Fibroblast of pulmonary artery (primary cell): ENCODE measurements around the gene OCRL.

Experiments used
- DNase-seq: peaks from one replicate; pipeline ENCODE4 v3.0.0-alpha.2; 2010; ENCODE audit warnings: low read depth
- H3K4me3 ChIP-seq: replicated peaks from 2 replicates; pipeline ENCODE4 v1.5.1; 2011; ENCODE audit warnings: low read depth, mild to moderate bottlenecking, control low read depth, low read length, moderate library complexity
- CTCF ChIP-seq: IDR thresholded peaks from 2 replicates; pipeline ENCODE4 v1.5.1; 2011; ENCODE audit warnings: mild to moderate bottlenecking, control low read depth, low read length, inconsistent platforms; ENCODE audit errors: missing control alignments

The OCRL gene

GRCh38 chrX:129531132-129531531 lies 8.9 kb upstream of the OCRL start:
- no peak overlapping the region for H3K4me3 ChIP-seq
- TF ChIP-seq CTCF = no peak
- DNase-seq = no peak

GRCh38 chrX:129534816-129535578 lies 5.1 kb upstream of the OCRL start:
- no peak for DNase-seq
- no peak overlapping the region for H3K4me3 ChIP-seq
- TF ChIP-seq CTCF = no peak

- peak overlapping the region; percentile 65 for H3K4me3 ChIP-seq
- TF ChIP-seq CTCF = no peak
- no peak for DNase-seq
These were observed 694 bp downstream of the OCRL start for GRCh38 chrX:129540722-129541184.

- DNase-seq = no peak
- no peak overlapping the region for H3K4me3 ChIP-seq
- no peak for TF ChIP-seq CTCF
These were observed 4.7 kb downstream of the OCRL start for GRCh38 chrX:129544780-129545179.

GRCh38 chrX:129545408-129545807 lies 5.3 kb downstream of the OCRL start:
- no peak for TF ChIP-seq CTCF
- H3K4me3 ChIP-seq = no peak overlapping the region
- no peak for DNase-seq

GRCh38 chrX:129549124-129549523 lies 9.1 kb downstream of the OCRL start:
- no peak overlapping the region for H3K4me3 ChIP-seq
- DNase-seq = no peak
- no peak for TF ChIP-seq CTCF

- no peak for DNase-seq
- H3K4me3 ChIP-seq = no peak overlapping the region
- TF ChIP-seq CTCF = no peak
These were observed 13.7 kb downstream of the OCRL start for GRCh38 chrX:129553619-129554288.
